KMS-11 (cell line): ENCODE data around the gene FOXE3.

Experiments used
- H2AFZ ChIP-seq: fragments of 200-600 bp; sonication (generic); 2 replicates; pipeline ENCODE4 v1.6.1; 2016; ENCODE audit warnings: antibody characterized with exemption, mixed run types, low read depth
- H3K27ac ChIP-seq: fragments of 200-600 bp; sonication (generic); 2 replicates; pipeline ENCODE4 v1.6.1; 2016; ENCODE audit warnings: mild to moderate bottlenecking, mixed run types
- H3K27me3 ChIP-seq: fragments of 200-600 bp; sonication (generic); 2 replicates; pipeline ENCODE4 v1.6.1; 2017; ENCODE audit warnings: mild to moderate bottlenecking, low read depth, mixed run types, moderate library complexity; ENCODE audit not compliant: insufficient read depth
- H3K36me3 ChIP-seq: fragments of 200-600 bp; sonication (generic); 2 replicates; pipeline ENCODE4 v1.6.1; 2017; ENCODE audit warnings: mild to moderate bottlenecking, mixed run types; ENCODE audit not compliant: insufficient read depth
- H3K4me1 ChIP-seq: fragments of 200-600 bp; sonication (generic); 2 replicates; pipeline ENCODE4 v1.6.1; 2016; ENCODE audit warnings: mild to moderate bottlenecking, low read depth, mixed run types; ENCODE audit not compliant: poor library complexity, severe bottlenecking
- H3K4me2 ChIP-seq: fragments of 200-600 bp; sonication (generic); 2 replicates; pipeline ENCODE4 v1.7.0; 2016; ENCODE audit warnings: mild to moderate bottlenecking, mixed run types
- H3K4me3 ChIP-seq: fragments of 200-600 bp; sonication (generic); IDR thresholded peaks from 2 replicates; pipeline ENCODE4 v1.6.1; 2017; ENCODE audit warnings: low read depth, low read length, mixed read lengths; ENCODE audit not compliant: insufficient read depth
- H3K79me2 ChIP-seq: fragments of 200-600 bp; sonication (generic); 2 replicates; pipeline ENCODE4 v1.6.1; 2016; ENCODE audit warnings: low read depth, mixed run types; ENCODE audit not compliant: insufficient read depth
- H3K9ac ChIP-seq: fragments of 200-600 bp; sonication (generic); 2 replicates; pipeline ENCODE4 v1.6.1; 2016; ENCODE audit warnings: mild to moderate bottlenecking, mixed run types
- H4K20me1 ChIP-seq: fragments of 200-600 bp; sonication (generic); 2 replicates; pipeline ENCODE4 v1.6.1; 2016; ENCODE audit warnings: mild to moderate bottlenecking, mixed run types; ENCODE audit not compliant: insufficient read depth
- TF ChIP-seq, protein P1 (sequence below): fragments of 200-600 bp; sonication (generic); conservative IDR thresholded peaks from 2 replicates; pipeline ENCODE4 v1.6.1; 2017; ENCODE audit warnings: low read depth, mild to moderate bottlenecking, antibody characterized with exemption, low read length, moderate library complexity, mixed read lengths

Gene FOXE3

DNA sequence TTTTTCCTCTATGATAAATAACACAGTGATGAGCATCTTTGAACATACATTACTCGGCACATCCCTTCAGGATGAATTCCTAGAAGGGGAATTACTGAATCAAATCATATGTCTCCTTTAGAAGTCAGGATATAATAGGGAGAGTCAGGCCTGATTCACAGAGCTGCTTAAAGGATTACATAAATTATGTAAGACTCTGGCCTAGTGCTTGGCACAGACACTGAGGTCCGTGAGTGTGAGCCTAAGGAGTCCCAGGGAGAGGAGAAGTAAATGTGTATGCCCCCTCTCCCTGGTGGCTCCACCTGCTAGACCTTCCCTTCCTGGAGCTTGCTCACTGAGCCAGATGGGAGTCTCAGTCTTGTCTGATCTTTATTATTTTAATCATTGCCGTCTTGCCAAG, 8.6 kb upstream of the FOXE3 start:
- Histone ChIP-seq H3K4me1 (no peaks in the 10 kb centered on the region), H4K20me1 (no peaks in the 10 kb centered on the region), H3K79me2 (no peaks in the 10 kb centered on the region), H3K4me2 (no peak overlapping the region), H3K4me3 (no peak overlapping the region), H3K27me3 (no peaks in the 10 kb centered on the region), H3K27ac (no peak overlapping the region), H2AFZ (no peak overlapping the region), H3K9ac (no peak overlapping the region), H3K36me3 (no peaks in the 10 kb centered on the region)
- TF ChIP-seq, protein P1, sequence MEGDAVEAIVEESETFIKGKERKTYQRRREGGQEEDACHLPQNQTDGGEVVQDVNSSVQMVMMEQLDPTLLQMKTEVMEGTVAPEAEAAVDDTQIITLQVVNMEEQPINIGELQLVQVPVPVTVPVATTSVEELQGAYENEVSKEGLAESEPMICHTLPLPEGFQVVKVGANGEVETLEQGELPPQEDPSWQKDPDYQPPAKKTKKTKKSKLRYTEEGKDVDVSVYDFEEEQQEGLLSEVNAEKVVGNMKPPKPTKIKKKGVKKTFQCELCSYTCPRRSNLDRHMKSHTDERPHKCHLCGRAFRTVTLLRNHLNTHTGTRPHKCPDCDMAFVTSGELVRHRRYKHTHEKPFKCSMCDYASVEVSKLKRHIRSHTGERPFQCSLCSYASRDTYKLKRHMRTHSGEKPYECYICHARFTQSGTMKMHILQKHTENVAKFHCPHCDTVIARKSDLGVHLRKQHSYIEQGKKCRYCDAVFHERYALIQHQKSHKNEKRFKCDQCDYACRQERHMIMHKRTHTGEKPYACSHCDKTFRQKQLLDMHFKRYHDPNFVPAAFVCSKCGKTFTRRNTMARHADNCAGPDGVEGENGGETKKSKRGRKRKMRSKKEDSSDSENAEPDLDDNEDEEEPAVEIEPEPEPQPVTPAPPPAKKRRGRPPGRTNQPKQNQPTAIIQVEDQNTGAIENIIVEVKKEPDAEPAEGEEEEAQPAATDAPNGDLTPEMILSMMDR, result no peak

DNA sequence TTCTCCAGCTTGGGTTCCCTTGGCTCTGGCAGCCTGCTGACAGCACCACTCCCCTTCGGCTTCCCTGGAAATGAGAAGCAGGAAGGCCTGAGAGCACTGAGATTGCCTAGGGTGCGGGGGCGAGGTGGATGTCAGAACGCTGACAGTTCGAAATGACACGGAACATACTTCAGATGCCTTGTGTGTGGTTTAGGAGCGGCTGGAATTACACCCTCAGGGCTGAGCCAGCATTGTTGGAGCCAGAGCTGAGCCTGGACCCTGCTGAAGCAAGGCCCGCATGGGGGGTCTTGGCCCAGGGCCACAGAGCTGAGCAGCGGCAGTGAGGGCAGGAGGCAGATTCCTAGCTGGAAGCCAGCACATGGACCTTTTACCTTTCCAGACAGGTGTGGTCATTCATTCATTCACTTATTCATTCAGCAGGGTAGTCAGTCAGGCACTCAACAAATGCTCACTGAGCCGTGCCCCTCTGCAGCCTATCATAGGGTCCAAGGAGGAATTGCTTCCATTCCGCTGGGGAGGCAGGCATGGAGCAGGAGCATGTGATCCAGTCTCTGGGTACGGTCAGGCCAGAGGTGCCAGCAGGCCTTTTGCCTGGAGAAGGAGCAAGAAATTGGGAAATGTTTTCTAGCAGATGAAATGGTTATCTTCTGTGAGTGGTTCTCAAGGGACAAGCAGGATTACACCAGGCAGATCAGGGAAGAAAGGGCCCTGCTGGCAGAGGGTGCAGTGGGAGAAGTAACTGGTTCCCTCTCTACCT, 6.6 kb upstream of the FOXE3 start:
- Histone ChIP-seq H3K4me2 (no peak overlapping the region), H3K79me2 (no peaks in the 10 kb centered on the region), H3K4me1 (no peaks in the 10 kb centered on the region), H2AFZ (no peak overlapping the region), H4K20me1 (no peaks in the 10 kb centered on the region), H3K9ac (no peak overlapping the region), H3K4me3 (no peak overlapping the region), H3K36me3 (no peaks in the 10 kb centered on the region), H3K27me3 (no peaks in the 10 kb centered on the region), H3K27ac (no peak overlapping the region)
- TF ChIP-seq, protein P1, result no peak

DNA sequence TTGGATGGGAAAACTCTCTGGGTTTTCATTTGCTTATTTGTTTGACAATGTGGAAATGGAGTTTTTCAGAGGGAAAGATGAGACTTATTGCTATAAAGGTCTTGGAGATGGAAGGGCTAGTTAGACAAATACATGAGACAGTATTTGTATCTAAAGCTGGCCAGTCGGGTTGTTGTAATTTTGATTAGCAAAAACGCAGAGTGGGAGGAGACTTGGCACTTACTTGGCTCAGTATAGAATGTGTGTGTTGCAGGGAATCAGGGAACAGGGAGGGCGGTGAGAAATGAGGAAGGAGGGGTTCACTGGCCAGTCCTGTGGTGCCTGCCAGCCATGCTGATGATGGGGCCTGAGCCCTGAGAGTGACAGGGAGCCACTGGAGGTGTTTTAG, 6.0 kb upstream of the FOXE3 start:
- no peak overlapping the region for H3K9ac ChIP-seq
- no peak overlapping the region for H3K27ac ChIP-seq
- H2AFZ ChIP-seq, result no peak overlapping the region
- H3K4me2 ChIP-seq, result no peak overlapping the region
- no peaks in the 10 kb centered on the region for H3K4me1 ChIP-seq
- H3K4me3 ChIP-seq, result no peak overlapping the region
- TF ChIP-seq, protein P1, result no peak
- H3K79me2 ChIP-seq, result no peaks in the 10 kb centered on the region
- H4K20me1 ChIP-seq, result no peaks in the 10 kb centered on the region
- H3K27me3 ChIP-seq, result no peaks in the 10 kb centered on the region
- no peaks in the 10 kb centered on the region for H3K36me3 ChIP-seq

DNA sequence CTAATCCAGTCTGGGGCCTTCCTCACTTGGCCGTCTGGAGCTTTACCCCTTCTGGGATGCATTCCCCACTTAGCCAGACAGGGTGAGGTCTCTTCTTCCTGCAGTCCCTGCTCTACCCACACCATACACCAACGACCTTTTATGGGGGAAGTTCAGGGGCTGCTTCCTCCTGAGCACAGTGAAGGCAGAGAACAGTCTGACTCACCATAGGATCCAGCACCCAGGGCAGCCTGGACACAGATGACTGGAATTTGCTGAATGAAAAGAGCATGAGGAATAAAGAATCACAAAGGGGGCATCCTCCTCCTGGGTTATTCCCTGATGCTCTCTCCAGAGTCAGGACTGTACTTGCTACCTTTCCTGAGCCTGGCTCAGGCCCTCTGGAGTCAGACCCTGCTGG, 4.6 kb upstream of the FOXE3 start:
- H3K36me3 ChIP-seq, result no peaks in the 10 kb centered on the region
- H3K79me2 ChIP-seq, result no peaks in the 10 kb centered on the region

More for the DNA sequence above, 4.6 kb upstream of the FOXE3 start:
- Histone ChIP-seq H4K20me1 (no peaks in the 10 kb centered on the region), H3K4me1 (no peaks in the 10 kb centered on the region), H3K4me3 (no peak overlapping the region), H3K9ac (no peak overlapping the region), H3K27me3 (no peaks in the 10 kb centered on the region), H3K27ac (no peak overlapping the region), H3K4me2 (no peak overlapping the region), H2AFZ (no peak overlapping the region)
- TF ChIP-seq, protein P1, result no peak
